ENCODE data around the gene MCEMP1. TPM values are rescaled to one million over a fixed set of nuclear protein-coding genes. Genes with fewer than 3 reads are reported as not detected.

MCEMP1 gene
- total and polyA plus RNA-seq, 2 donors: 0.26 to 1.1 TPM

- Histone ChIP-seq H3K4me3 (ENCODE audit: low read depth, low read length) (no peak overlapping the region), H3K27ac (ENCODE audit: low read depth) (no peak overlapping the region), H3K36me3 (ENCODE audit: insufficient read depth) (no peaks in the 10 kb centered on the region), H3K4me1 (ENCODE audit: insufficient read depth) (no peaks in the 10 kb centered on the region)
- WGBS: 41% methylated on average over 19 of the region's 19 CpGs
- DNase-seq (ENCODE audit: extremely low spot score): no peak
These were observed 8.9 kb downstream of the MCEMP1 start for GRCh38 chr19:7685546-7686445.

DNA sequence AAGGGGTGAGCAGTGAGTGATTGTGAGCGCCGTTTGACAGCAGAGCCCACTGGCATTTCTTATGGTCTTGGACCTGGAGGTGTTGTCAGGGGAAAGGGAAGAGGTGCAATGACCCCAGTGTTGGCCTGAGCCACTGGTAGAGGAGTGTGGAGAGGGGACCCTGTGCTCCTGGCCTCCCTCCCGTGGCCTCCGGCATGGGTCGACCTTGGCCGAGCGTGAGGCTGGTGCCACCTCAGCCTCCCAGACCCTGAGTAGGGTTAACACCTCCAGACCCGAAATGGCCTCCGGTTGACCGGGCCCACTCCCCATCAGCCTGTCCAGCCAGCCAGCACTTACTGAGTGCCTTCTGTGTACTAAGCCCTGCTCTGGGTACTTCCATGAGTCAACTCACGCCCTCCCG, 10.3 kb downstream of the MCEMP1 start:
- no peak for DNase-seq (ENCODE audit: extremely low spot score)
- WGBS: 87% methylated on average over 12 of the region's 12 CpGs
- Histone ChIP-seq H3K4me1 (ENCODE audit: insufficient read depth) (no peaks in the 10 kb centered on the region), H3K36me3 (ENCODE audit: insufficient read depth) (no peaks in the 10 kb centered on the region), H3K27ac (ENCODE audit: low read depth) (no peak overlapping the region), H3K4me3 (ENCODE audit: low read depth, low read length) (no peak overlapping the region)

- H3K27ac ChIP-seq (ENCODE audit: low read depth): no peak overlapping the region
- WGBS: 41% methylated on average over 23 of the region's 23 CpGs
These were observed 12.3 kb downstream of the MCEMP1 start for GRCh38 chr19:7689165-7689564.

GRCh38 chr19:7690779-7691258, 13.9 kb downstream of the MCEMP1 start:
- H3K27ac ChIP-seq (ENCODE audit: low read depth): no peak overlapping the region
- H3K4me3 ChIP-seq (ENCODE audit: low read depth, low read length): no peak overlapping the region
- H3K4me1 ChIP-seq (ENCODE audit: insufficient read depth): no peaks in the 10 kb centered on the region
- H3K36me3 ChIP-seq (ENCODE audit: insufficient read depth): no peaks in the 10 kb centered on the region
- 84% methylated on average over 8 of the region's 8 CpGs for WGBS
- DNase-seq (ENCODE audit: extremely low spot score): no peak

More at GRCh38 chr19:7689165-7689564, 12.3 kb downstream of the MCEMP1 start:
- Histone ChIP-seq H3K36me3 (ENCODE audit: insufficient read depth) (no peaks in the 10 kb centered on the region), H3K4me3 (ENCODE audit: low read depth, low read length) (no peak overlapping the region), H3K4me1 (ENCODE audit: insufficient read depth) (no peaks in the 10 kb centered on the region)
- DNase-seq (ENCODE audit: extremely low spot score): no peak

DNA sequence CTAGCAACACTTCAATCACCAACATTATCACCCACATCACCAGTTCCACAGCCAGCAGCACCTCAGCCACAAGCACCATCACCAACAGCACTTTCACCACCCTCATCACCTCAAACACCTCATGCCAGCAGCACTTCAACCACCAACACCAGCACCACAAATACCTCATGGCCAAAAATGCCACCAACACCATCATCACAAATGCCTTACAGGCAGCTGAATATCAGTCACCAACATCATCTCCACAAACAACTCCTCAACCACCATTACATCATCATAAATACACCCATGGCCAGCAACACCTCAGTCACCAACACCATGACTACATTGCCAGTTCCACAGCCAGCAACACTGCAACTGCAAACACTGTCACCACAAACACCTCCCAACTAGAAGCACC, 14.6 kb downstream of the MCEMP1 start:
- H3K4me3 ChIP-seq (ENCODE audit: low read depth, low read length): no peak overlapping the region
- H3K4me1 ChIP-seq (ENCODE audit: insufficient read depth): no peaks in the 10 kb centered on the region
- no peak for DNase-seq (ENCODE audit: extremely low spot score)
- H3K36me3 ChIP-seq (ENCODE audit: insufficient read depth): no peaks in the 10 kb centered on the region
- H3K27ac ChIP-seq (ENCODE audit: low read depth): no peak overlapping the region

DNA sequence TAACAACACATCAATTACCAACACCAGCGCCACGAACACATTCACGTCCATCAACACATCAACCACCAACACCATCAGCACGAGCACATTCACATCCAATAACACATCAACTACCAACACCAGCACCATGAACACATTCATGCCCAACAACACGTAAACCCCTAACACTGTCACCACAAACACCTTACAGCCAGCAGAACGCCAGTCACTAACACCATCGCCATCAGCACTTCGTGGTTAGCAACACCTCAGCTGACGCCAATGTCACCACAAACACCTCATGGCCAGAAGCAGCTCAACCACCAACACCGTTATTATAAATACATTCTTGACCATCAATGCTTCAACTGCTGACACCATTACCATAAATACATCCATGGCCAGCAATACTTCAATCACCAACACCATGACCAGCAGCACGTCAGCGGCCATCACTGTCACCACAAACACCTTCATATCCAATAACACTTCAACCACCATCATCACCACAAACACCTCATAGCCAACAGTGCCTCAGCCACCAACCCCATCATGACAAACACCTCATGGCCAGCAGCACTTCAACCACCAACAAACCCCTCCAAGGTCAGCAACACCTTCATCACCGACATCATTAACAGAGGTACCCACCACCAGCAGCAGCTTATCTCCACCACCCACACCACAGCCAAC, 15.7 kb downstream of the MCEMP1 start:
- Histone ChIP-seq H3K36me3 (ENCODE audit: insufficient read depth) (no peaks in the 10 kb centered on the region), H3K4me1 (ENCODE audit: insufficient read depth) (no peaks in the 10 kb centered on the region), H3K4me3 (ENCODE audit: low read depth, low read length) (no peak overlapping the region), H3K27ac (ENCODE audit: low read depth) (no peak overlapping the region)
- 73% methylated on average over 13 of the region's 13 CpGs for WGBS
- no peak for DNase-seq (ENCODE audit: extremely low spot score)

DNA sequence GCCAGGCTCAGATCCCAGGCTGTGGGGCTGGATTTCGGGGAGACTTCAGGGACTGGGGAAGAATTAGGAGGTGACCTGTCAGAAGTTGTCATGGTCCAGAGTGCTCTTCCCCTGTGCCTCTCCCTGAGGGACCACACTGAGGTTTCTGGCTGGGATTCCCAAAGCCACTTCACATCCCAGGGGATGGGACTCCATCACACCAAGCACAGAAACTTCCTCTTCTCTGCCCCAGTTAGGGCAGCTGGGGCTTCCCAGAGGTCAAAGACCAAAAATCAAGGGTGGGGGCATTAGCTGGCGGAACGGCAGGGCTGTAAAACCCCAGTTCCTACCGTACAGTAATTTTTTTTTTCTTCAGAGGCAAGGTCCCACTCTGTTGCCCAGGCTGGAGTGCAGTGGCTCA, 17.6 kb downstream of the MCEMP1 start:
- Histone ChIP-seq H3K4me3 (ENCODE audit: low read depth, low read length) (no peak overlapping the region), H3K4me1 (ENCODE audit: insufficient read depth) (no peaks in the 10 kb centered on the region), H3K27ac (ENCODE audit: low read depth) (no peak overlapping the region), H3K36me3 (ENCODE audit: insufficient read depth) (no peaks in the 10 kb centered on the region)
- 48% methylated on average over 4 of the region's 4 CpGs for WGBS
- DNase-seq (ENCODE audit: extremely low spot score): no peak

- 82% methylated on average over 10 of the region's 10 CpGs for WGBS
- no peaks in the 10 kb centered on the region for H3K4me1 ChIP-seq (ENCODE audit: insufficient read depth)
- H3K4me3 ChIP-seq (ENCODE audit: low read depth, low read length): no peak overlapping the region
- no peak overlapping the region for H3K27ac ChIP-seq (ENCODE audit: low read depth)
- H3K36me3 ChIP-seq (ENCODE audit: insufficient read depth): no peaks in the 10 kb centered on the region
- no peak for DNase-seq (ENCODE audit: extremely low spot score)
These were observed 20.9 kb downstream of the MCEMP1 start for GRCh38 chr19:7697721-7698287.

GRCh38 chr19:7698583-7698982, 21.7 kb downstream of the MCEMP1 start:
- no peaks in the 10 kb centered on the region for H3K36me3 ChIP-seq (ENCODE audit: insufficient read depth)
- no peak overlapping the region for H3K27ac ChIP-seq (ENCODE audit: low read depth)
- DNase-seq (ENCODE audit: extremely low spot score): no peak
- WGBS: 29% methylated on average over 11 of the region's 11 CpGs
- H3K4me1 ChIP-seq (ENCODE audit: insufficient read depth): no peaks in the 10 kb centered on the region
- no peak overlapping the region for H3K4me3 ChIP-seq (ENCODE audit: low read depth, low read length)

- Histone ChIP-seq H3K36me3 (ENCODE audit: insufficient read depth) (no peaks in the 10 kb centered on the region), H3K4me3 (ENCODE audit: low read depth, low read length) (no peak overlapping the region), H3K27ac (ENCODE audit: low read depth) (no peak overlapping the region), H3K4me1 (ENCODE audit: insufficient read depth) (no peaks in the 10 kb centered on the region)
- no peak for DNase-seq (ENCODE audit: extremely low spot score)
- WGBS: 51% methylated on average over 2 of the region's 2 CpGs
These were observed 22.1 kb downstream of the MCEMP1 start for GRCh38 chr19:7699003-7699402.

DNA sequence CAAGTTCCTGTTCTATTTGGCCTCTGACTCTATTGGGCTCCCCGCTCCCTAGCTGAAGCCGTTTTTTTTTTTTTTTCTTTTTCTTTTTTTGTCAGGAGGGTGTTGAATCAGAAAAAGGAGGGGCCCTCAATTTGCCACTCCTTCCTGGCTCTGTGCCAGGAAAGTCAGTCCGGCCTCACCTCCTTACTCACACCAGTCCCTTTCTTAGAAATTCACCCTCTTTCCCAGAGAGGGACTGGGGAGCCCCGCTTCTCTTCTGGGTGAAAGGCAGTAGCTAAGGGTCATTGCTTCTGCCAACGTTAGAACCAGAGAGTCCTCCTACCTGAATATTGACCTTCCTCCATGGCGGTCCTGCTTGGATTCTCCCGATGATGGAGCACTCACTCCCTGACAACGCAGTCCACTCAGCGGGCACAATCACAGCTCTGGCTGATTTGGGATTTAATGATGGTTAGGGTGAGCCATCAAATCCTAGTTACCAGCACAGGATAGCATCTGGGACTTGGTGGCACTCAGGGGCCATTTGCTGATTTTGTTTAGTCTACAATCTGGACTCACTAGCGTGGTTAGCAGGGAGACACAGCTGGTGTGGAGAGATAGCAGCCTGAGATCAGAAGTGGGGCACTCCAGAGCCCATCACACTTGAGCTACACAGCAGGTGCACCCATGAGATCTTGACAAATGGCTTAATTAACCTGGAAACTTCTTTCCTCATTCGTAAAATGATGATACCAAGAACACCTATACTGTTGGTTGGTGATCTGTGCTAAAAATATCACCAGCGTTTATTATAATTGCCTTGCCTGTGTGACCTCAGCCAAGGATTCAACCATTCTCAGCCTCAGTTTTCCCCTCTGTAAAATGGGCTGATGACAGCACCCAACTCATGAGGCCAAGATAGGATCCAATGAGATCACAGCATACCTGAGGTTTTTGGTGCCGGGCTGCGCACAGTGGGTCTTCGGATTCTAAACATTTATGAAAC, 22.8 kb downstream of the MCEMP1 start:
- H3K4me1 ChIP-seq (ENCODE audit: insufficient read depth): no peaks in the 10 kb centered on the region
- H3K27ac ChIP-seq (ENCODE audit: low read depth): no peak overlapping the region
- WGBS: 62% methylated on average over 15 of the region's 15 CpGs
- no peaks in the 10 kb centered on the region for H3K36me3 ChIP-seq (ENCODE audit: insufficient read depth)
- H3K4me3 ChIP-seq (ENCODE audit: low read depth, low read length): no peak overlapping the region
- DNase-seq (ENCODE audit: extremely low spot score): no peak

DNA sequence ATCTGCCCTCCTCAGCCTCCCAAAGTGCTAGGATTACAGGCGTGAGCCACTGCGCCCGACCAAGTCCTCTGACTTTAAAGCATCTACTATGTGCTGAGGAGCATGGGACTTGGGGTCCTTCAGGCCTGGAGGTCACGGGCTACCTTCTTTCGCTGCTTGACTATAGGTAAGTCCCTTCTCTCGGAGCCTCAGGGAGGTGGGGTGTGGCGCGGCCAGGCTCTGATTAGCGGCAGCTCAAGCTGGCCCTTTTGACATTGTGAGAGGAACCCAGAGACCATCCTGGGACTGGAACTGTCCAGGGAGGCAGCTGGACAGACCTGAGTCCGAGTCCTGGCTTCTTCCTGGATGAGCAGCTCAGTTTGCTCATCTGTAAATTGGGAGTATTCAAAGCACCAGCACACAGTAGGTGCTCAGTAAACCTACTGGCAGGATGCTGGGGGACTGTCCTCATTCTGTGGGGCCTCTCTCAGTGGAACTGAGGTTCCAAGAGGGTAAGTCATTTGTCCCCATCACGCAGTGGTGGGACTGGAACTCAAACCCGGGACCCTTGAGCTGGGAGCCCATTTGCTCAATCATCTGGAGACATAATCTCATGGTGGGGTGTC, 24.3 kb downstream of the MCEMP1 start:
- WGBS: 91% methylated on average over 12 of the region's 12 CpGs
- H3K27ac ChIP-seq (ENCODE audit: low read depth): no peak overlapping the region
- no peaks in the 10 kb centered on the region for H3K36me3 ChIP-seq (ENCODE audit: insufficient read depth)
- DNase-seq (ENCODE audit: extremely low spot score): no peak
- H3K4me1 ChIP-seq (ENCODE audit: insufficient read depth): no peaks in the 10 kb centered on the region
- no peak overlapping the region for H3K4me3 ChIP-seq (ENCODE audit: low read depth, low read length)
